Upper lobe of left lung (tissue), 6 donors: Measurements from ENCODE around the gene ABR. TPM values are rescaled to one million over a fixed set of nuclear protein-coding genes. Genes with fewer than 3 reads are reported as not detected.

Source experiments
- ATAC-seq, 2 donors: fragments of 200-7000 bp; cut with Tn5 transposase; one replicate each; pipeline ENCODE4 v1.9.1; 2022; ENCODE audit warnings: mild to moderate bottlenecking in 2 of 2, moderate library complexity in 2 of 2; ENCODE audit not compliant: low FRiP score in 2 of 2
- DNase-seq, 2 donors: peaks; one replicate each; pipeline ENCODE4 v3.0.0-alpha.2; 2019 to 2020
- H3K27ac ChIP-seq, 4 donors: fragments of 200-600 bp; sonication (generic); one replicate each; pipeline ENCODE4 v1.5.1; 2016 to 2019
- H3K27me3 ChIP-seq, 4 donors: fragments of 200-600 bp; sonication (generic); one replicate each; pipeline ENCODE4 v1.5.1; 2017 to 2019
- H3K36me3 ChIP-seq, 4 donors: fragments of 200-600 bp; sonication (generic); one replicate each; pipeline ENCODE4 v1.5.1; 2016 to 2019
- H3K4me1 ChIP-seq, 4 donors: fragments of 200-600 bp; sonication (generic); one replicate each; pipeline ENCODE4 v1.5.1; 2018 to 2019
- H3K4me3 ChIP-seq, 4 donors: fragments of 200-600 bp; sonication (generic); one replicate each; pipeline ENCODE4 v1.5.1; 2017 to 2019; ENCODE audit warnings: mild to moderate bottlenecking in 2 of 4, moderate library complexity in 1 of 4
- H3K9me3 ChIP-seq, 4 donors: fragments of 200-600 bp; sonication (generic); one replicate each; pipeline ENCODE4 v1.5.1; 2018 to 2019
- EP300 ChIP-seq, 4 donors: sonication (generic); formaldehyde crosslinking; IDR thresholded peaks; one replicate each; pipeline ENCODE4 v1.5.1; 2017; ENCODE audit warnings: antibody characterized with exemption in 4 of 4, control low read depth in 2 of 4
- POLR2A ChIP-seq, 4 donors: fragments of 450-650 bp; IDR thresholded peaks; one replicate each; pipeline ENCODE4 v1.5.1; 2016 to 2017; ENCODE audit warnings: antibody characterized with exemption in 4 of 4, mild to moderate bottlenecking in 2 of 4
- POLR2AphosphoS5 ChIP-seq, 2 donors: sonication (generic); formaldehyde crosslinking; IDR thresholded peaks; one replicate each; pipeline ENCODE4 v1.5.1; 2017; ENCODE audit warnings: antibody characterized with exemption in 2 of 2
- WGBS, 2 donors: methylation state at CpG; one replicate each; pipeline ENCODE4 v1.1.5; 2017 to 2018; 5-methylcytosine and 5-hydroxymethylcytosine counted together
- total RNA-seq, 6 donors: library from RNA; depleted of rRNA in 4 of 6; stranded (reverse); fragments of >200 nt in 4 of 6; gene quantifications; one replicate each; pipeline versions ENCODE4 v1.1.0 to v1.2.1, GENCODE V29; 2016 to 2021
- TF ChIP-seq, protein P1 (sequence below), 6 experiments: fragments of 450-650 bp in 4 of 6; fragments of 200-600 bp in 2 of 6; sonication (generic) in 2 of 6; IDR thresholded peaks; one replicate each; pipeline ENCODE4 v1.5.1; 2016 to 2019; ENCODE audit warnings: antibody characterized with exemption in 6 of 6
- donor health status: DM: no; HTN: no; CAD: no; lungs with moderate emphysema.
- donor health status: DM: no; HTN: yes; CAD: no; lungs with severe emphysema.

ABR gene
- total RNA-seq, 6 donors from 2014 or later = 117 to 645 (median 206) TPM

- ATAC-seq (no peak), DNase-seq (no peak)
- Histone ChIP-seq H3K36me3 (peaks cover 0 to 39% (median 24%) of the 10 kb centered on the region in 4 donors), H3K9me3 (no peaks in the 10 kb centered on the region), H3K27ac (peak overlapping the region in 3 of 4 donors; percentile 67 to 78 (median 70)), H3K4me3 (peak overlapping the region in 2 of 4 donors; percentile 40 to 48), H3K4me1 (peaks cover 11 to 30% (median 13%) of the 10 kb centered on the region in 4 donors), H3K27me3 (no peaks in the 10 kb centered on the region)
- WGBS, 2 donors = 81 to 85% methylated on average over 25 to 30 of the region's 30 CpGs
- TF ChIP-seq, protein P1, sequence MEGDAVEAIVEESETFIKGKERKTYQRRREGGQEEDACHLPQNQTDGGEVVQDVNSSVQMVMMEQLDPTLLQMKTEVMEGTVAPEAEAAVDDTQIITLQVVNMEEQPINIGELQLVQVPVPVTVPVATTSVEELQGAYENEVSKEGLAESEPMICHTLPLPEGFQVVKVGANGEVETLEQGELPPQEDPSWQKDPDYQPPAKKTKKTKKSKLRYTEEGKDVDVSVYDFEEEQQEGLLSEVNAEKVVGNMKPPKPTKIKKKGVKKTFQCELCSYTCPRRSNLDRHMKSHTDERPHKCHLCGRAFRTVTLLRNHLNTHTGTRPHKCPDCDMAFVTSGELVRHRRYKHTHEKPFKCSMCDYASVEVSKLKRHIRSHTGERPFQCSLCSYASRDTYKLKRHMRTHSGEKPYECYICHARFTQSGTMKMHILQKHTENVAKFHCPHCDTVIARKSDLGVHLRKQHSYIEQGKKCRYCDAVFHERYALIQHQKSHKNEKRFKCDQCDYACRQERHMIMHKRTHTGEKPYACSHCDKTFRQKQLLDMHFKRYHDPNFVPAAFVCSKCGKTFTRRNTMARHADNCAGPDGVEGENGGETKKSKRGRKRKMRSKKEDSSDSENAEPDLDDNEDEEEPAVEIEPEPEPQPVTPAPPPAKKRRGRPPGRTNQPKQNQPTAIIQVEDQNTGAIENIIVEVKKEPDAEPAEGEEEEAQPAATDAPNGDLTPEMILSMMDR (IDR thresholded peaks at IDR 0.05) = no peak
Measured at GRCh38 chr17:1029196-1029921, 150.4 kb downstream of the ABR start.

- Histone ChIP-seq H3K9me3 (no peaks in the 10 kb centered on the region), H3K36me3 (peaks cover 0 to 31% (median 20%) of the 10 kb centered on the region in 4 donors), H3K27ac (no peak overlapping the region), H3K27me3 (no peaks in the 10 kb centered on the region), H3K4me1 (peaks cover 9 to 25% (median 13%) of the 10 kb centered on the region in 4 donors), H3K4me3 (no peak overlapping the region)
- TF ChIP-seq POLR2A (IDR thresholded peaks at IDR 0.05) = no peak
- TF ChIP-seq EP300 (IDR thresholded peaks at IDR 0.05) = no peak
- TF ChIP-seq POLR2AphosphoS5 (IDR thresholded peaks at IDR 0.05) = no peak
- TF ChIP-seq, protein P1 (IDR thresholded peaks at IDR 0.05) = no peak
- 98 to 100% methylated on average over 2 to 9 of the region's 9 CpGs for WGBS, 2 donors
- DNase-seq (peak in 1 of 2 donors; percentile 73), ATAC-seq (no peak)
Measured at GRCh38 chr17:1027044-1027443, 152.7 kb downstream of the ABR start.

DNA sequence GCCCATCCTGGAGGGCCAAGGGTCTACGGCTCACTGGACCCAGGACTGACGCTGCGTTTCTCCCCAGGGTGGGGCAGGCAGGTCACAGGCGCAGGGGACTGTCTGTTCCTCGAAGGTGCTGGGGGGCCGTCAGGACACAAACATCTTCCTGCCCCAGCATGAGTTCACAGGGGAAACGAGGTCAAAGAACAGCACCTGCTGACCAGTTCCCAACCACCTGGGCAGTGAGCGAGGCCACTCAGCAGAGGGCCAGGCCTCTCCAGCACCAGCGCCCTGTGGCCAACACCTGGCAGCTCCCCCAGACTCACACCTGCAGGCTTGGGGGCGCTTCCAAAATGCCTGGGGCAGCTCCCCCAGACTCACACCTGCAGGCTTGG is 153.2 kb downstream of the ABR start:
- 88 to 95% methylated on average over 5 to 10 of the region's 10 CpGs for WGBS, 2 donors
- peak in 1 of 2 donors; percentile 66 for DNase-seq
- H3K27ac ChIP-seq = no peak overlapping the region
- H3K36me3 ChIP-seq = peaks cover 0 to 31% (median 20%) of the 10 kb centered on the region in 4 donors
- H3K4me3 ChIP-seq = no peak overlapping the region
- H3K4me1 ChIP-seq = peaks cover 6 to 21% (median 13%) of the 10 kb centered on the region in 4 donors
- H3K9me3 ChIP-seq = no peaks in the 10 kb centered on the region
- ATAC-seq = no peak
- no peaks in the 10 kb centered on the region for H3K27me3 ChIP-seq
- no peak for TF ChIP-seq EP300 (IDR thresholded peaks at IDR 0.05)
- TF ChIP-seq, protein P1 (IDR thresholded peaks at IDR 0.05) = no peak
- TF ChIP-seq POLR2AphosphoS5 (IDR thresholded peaks at IDR 0.05) = no peak
- no peak for TF ChIP-seq POLR2A (IDR thresholded peaks at IDR 0.05)

- Histone ChIP-seq H3K9me3 (no peaks in the 10 kb centered on the region), H3K36me3 (peaks cover 0 to 31% (median 20%) of the 10 kb centered on the region in 4 donors), H3K4me1 (peaks cover 6 to 15% (median 8%) of the 10 kb centered on the region in 4 donors), H3K4me3 (no peak overlapping the region), H3K27ac (no peak overlapping the region), H3K27me3 (no peaks in the 10 kb centered on the region)
- peak in 1 of 2 donors; percentile 71 for DNase-seq
- TF ChIP-seq, protein P1 (IDR thresholded peaks at IDR 0.05) = no peak
- TF ChIP-seq POLR2A (IDR thresholded peaks at IDR 0.05) = no peak
- 87 to 91% methylated on average over 28 to 30 of the region's 30 CpGs for WGBS, 2 donors
- ATAC-seq = no peak
Measured at GRCh38 chr17:1025733-1026598, 153.8 kb downstream of the ABR start.
